ENCODE measurements around the gene OCEL1.

DNA sequence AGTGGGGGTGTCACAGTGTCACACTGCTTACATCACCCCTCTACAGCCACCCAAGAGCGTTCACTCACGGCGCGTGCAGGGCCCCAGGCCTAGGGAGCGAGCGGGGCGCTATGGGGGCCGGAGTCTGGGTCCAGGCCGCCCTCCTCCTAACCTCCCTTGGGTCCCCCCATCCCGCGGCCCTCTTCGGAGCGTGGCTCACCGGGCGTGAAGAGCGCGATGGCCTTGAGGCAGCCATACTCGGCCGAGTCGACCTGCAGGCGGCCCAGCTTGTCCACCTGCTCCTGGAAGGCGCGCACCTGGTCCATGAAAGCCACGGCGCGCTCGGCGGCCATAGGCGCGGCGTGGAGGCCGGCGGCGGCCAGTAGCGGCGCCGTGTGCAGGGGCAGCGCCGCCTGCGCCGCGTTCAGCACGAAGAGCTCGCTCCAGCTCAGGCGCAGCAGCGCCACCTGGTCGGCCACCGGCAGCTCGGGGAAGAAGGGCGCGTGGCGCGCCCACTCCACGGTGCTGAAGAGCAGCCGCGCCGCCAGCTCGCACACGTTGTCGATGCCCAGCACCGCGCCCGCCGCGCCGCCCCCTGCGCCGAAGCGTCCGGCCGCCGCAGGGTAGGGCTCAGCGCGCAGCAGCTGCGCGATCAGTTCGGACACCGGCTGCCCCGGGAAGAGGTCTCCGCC, 9.4 kb downstream of the OCEL1 start:
- TF ChIP-seq, protein P1, sequence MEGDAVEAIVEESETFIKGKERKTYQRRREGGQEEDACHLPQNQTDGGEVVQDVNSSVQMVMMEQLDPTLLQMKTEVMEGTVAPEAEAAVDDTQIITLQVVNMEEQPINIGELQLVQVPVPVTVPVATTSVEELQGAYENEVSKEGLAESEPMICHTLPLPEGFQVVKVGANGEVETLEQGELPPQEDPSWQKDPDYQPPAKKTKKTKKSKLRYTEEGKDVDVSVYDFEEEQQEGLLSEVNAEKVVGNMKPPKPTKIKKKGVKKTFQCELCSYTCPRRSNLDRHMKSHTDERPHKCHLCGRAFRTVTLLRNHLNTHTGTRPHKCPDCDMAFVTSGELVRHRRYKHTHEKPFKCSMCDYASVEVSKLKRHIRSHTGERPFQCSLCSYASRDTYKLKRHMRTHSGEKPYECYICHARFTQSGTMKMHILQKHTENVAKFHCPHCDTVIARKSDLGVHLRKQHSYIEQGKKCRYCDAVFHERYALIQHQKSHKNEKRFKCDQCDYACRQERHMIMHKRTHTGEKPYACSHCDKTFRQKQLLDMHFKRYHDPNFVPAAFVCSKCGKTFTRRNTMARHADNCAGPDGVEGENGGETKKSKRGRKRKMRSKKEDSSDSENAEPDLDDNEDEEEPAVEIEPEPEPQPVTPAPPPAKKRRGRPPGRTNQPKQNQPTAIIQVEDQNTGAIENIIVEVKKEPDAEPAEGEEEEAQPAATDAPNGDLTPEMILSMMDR (IDR thresholded peaks at IDR 0.05) = peak in 3 of 6 experiments; percentile 49 to 72 (median 51)
- TF ChIP-seq POLR2A (IDR thresholded peaks at IDR 0.05) = peak in 1 of 2 donors; percentile 8
